Panc1 (cell line): ENCODE results near the gene ISCA2. TPM values are rescaled to one million over a fixed set of nuclear protein-coding genes. Genes with fewer than 3 reads are reported as not detected.

Experiments used
- ATAC-seq: fragments of 200-7000 bp; cut with Tn5 transposase; 2 replicates; pipeline ENCODE4 v1.9.1; 2020; ENCODE audit warnings: mild to moderate bottlenecking, moderate library complexity
- BruUV-seq: library from RNA; stranded (reverse); fragments of 400-500 nt; replicated peaks from 2 replicates; lab custom pipeline; 2021; lab: Mats Ljungman, UMichigan
- CTCF ChIA-PET: fragments of 300-600 bp; sonication (Branson Sonifier 250); formaldehyde crosslinking; loops from one replicate; lab custom pipeline; 2022; ENCODE audit warnings: antibody characterized with exemption; lab: Charles Lee
- POLR2A ChIA-PET: fragments of 300-600 bp; sonication (Branson Sonifier 250); formaldehyde crosslinking; loops from one replicate; lab custom pipeline; 2022; ENCODE audit warnings: antibody characterized with exemption; lab: Charles Lee
- DNase-seq: peaks from one replicate; pipeline ENCODE4 v3.0.0-alpha.2; 2010; ENCODE audit warnings: low read depth, low spot score
- H3K27ac ChIP-seq: 2 replicates; pipeline ENCODE4 v1.5.1; 2011; ENCODE audit warnings: mild to moderate bottlenecking, low read length, inconsistent platforms
- H3K27me3 ChIP-seq: fragments of 200-500 bp; sonication (Bioruptor generic); 2 replicates; pipeline ENCODE4 v1.6.0; 2014; ENCODE audit warnings: low read length, inconsistent platforms; ENCODE audit not compliant: control insufficient read depth, insufficient read depth
- H3K36me3 ChIP-seq: fragments of 200-500 bp; sonication (Bioruptor generic); 2 replicates; pipeline ENCODE4 v1.5.1; 2014; ENCODE audit warnings: inconsistent platforms, mild to moderate bottlenecking, low read length, moderate library complexity; ENCODE audit not compliant: control insufficient read depth, insufficient read depth
- H3K4me1 ChIP-seq: 2 replicates; pipeline ENCODE4 v1.5.1; 2011; ENCODE audit warnings: inconsistent platforms, mild to moderate bottlenecking, low read length, moderate library complexity; ENCODE audit not compliant: control insufficient read depth, insufficient read depth
- H3K4me3 ChIP-seq, 2 experiments: 2 replicates each; pipeline ENCODE4 v1.5.1; 2011 to 2012; ENCODE audit warnings: low read depth in 2 of 2, low read length in 2 of 2, mild to moderate bottlenecking in 2 of 2, inconsistent platforms in 1 of 2, moderate library complexity in 1 of 2
- H3K9me3 ChIP-seq: fragments of 200-500 bp; sonication (Bioruptor generic); 2 replicates; pipeline ENCODE4 v1.5.1; 2014; ENCODE audit warnings: low read depth, mild to moderate bottlenecking, inconsistent platforms, low read length, moderate library complexity; ENCODE audit not compliant: control insufficient read depth, insufficient read depth
- POLR2AphosphoS5 ChIP-seq: IDR thresholded peaks from 2 replicates; pipeline ENCODE4 v1.6.1; 2012; ENCODE audit warnings: mild to moderate bottlenecking, low read depth, low read length, moderate library complexity
- SIN3A ChIP-seq: IDR thresholded peaks from 2 replicates; pipeline ENCODE4 v1.6.1; 2012; ENCODE audit warnings: low read depth, mild to moderate bottlenecking, low read length, moderate library complexity, borderline replicate concordance; ENCODE audit not compliant: insufficient read depth
- TCF7L2 ChIP-seq: IDR thresholded peaks from 2 replicates; pipeline ENCODE4 v1.6.1; 2011; ENCODE audit warnings: mild to moderate bottlenecking, low read depth, low read length, inconsistent platforms
- in situ Hi-C: cut with HindIII; loops from 2 replicates; pipeline ENCODE4 v1.10.0; 2016; ENCODE audit warnings: low sequenced_read_pairs, low pct_unique_long_range_greater_than_20kb
- intact Hi-C: fragments of 100-400 bp; cut with micrococcal nuclease; formaldehyde crosslinking; loops from one replicate; pipeline ENCODE4 v1.10.0; 2022; ENCODE audit not compliant: unreplicated experiment
- total RNA-seq: library from RNA; stranded (reverse); gene quantifications from one replicate; pipeline ENCODE4 v1.2.1, GENCODE V29; 2021; ENCODE audit not compliant: unreplicated experiment
- TF ChIP-seq, protein P1 (sequence below): fragments of 450-650 bp; IDR thresholded peaks from 2 replicates; pipeline ENCODE4 v1.5.1; 2017; ENCODE audit warnings: mild to moderate bottlenecking
- TF ChIP-seq, protein P2 (sequence below), 2 experiments: IDR thresholded peaks; 2 replicates each; pipeline ENCODE4 v1.6.1; 2011 to 2012; ENCODE audit warnings: low read depth in 2 of 2, control low read depth in 1 of 2, low read length in 1 of 2, mild to moderate bottlenecking in 1 of 2, moderate library complexity in 1 of 2; ENCODE audit not compliant: insufficient read depth in 1 of 2

ISCA2 gene
- total RNA-seq, 1 experiment from 2014 or later: 26.1 TPM

DNA sequence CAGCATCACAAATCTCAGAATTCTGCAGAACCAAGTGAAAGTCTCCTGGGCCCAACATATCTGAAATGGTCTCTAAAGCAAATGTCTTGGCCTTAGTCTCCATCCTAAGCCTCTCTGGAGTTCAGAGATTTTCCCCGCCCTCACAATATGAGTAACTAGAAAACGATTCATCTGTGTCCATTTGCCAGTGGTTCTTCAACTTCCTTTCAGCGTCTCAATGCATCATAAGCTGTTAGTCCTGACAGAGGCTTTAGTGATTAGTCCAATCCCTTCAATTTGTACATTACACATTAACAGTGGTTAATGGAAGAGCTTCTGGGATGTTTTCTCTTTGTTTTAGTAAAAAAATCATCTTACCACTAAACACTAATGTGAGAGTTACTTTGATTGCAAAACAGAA lies 17.9 kb upstream of the ISCA2 start:
- intact Hi-C loops: no loop called here
- H3K27ac ChIP-seq: no peak overlapping the region
- ATAC-seq (no peak), DNase-seq (no peak)
- POLR2A ChIA-PET: no interaction called here
- BruUV-seq: no TSS peak
- no peak overlapping the region for H3K4me3 ChIP-seq
- no peaks in the 10 kb centered on the region for H3K4me1 ChIP-seq
- CTCF ChIA-PET: no interaction called here
- H3K27me3 ChIP-seq: no peaks in the 10 kb centered on the region
- no peaks in the 10 kb centered on the region for H3K9me3 ChIP-seq
- H3K36me3 ChIP-seq: no peaks in the 10 kb centered on the region
- in situ Hi-C loops: no loop called here
- TF ChIP-seq SIN3A: no peak

DNA sequence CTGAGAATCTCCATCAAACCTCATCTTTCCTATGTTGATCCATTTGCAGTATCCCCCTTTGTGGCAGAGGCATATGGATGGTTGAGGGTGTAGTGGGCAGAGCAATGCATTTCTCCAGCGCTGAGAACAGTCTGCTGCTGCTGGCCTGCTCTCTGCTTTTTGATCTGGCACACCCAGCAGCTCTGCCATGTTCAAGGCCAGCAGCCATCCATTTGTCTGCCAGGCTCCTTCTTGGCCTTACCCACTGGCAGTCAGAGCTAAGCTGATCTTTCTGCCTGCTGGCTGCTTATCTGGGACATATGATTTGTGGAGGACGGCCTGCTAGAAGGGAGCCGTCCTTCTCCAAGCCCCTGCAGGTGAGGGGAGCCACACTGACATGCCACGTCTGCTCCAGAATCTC lies 17.5 kb upstream of the ISCA2 start:
- Histone ChIP-seq H3K4me3 (no peak overlapping the region), H3K36me3 (no peaks in the 10 kb centered on the region), H3K27ac (no peak overlapping the region), H3K9me3 (no peaks in the 10 kb centered on the region), H3K27me3 (no peaks in the 10 kb centered on the region), H3K4me1 (no peaks in the 10 kb centered on the region)
- ChIA-PET CTCF (no interaction called here), POLR2A (no interaction called here)
- intact Hi-C loops: no loop called here
- in situ Hi-C loops: no loop called here
- no TSS peak for BruUV-seq
- TF ChIP-seq, protein P1, sequence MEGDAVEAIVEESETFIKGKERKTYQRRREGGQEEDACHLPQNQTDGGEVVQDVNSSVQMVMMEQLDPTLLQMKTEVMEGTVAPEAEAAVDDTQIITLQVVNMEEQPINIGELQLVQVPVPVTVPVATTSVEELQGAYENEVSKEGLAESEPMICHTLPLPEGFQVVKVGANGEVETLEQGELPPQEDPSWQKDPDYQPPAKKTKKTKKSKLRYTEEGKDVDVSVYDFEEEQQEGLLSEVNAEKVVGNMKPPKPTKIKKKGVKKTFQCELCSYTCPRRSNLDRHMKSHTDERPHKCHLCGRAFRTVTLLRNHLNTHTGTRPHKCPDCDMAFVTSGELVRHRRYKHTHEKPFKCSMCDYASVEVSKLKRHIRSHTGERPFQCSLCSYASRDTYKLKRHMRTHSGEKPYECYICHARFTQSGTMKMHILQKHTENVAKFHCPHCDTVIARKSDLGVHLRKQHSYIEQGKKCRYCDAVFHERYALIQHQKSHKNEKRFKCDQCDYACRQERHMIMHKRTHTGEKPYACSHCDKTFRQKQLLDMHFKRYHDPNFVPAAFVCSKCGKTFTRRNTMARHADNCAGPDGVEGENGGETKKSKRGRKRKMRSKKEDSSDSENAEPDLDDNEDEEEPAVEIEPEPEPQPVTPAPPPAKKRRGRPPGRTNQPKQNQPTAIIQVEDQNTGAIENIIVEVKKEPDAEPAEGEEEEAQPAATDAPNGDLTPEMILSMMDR: no peak
- TF ChIP-seq SIN3A (no peak), TCF7L2 (no peak), POLR2AphosphoS5 (no peak)
- TF ChIP-seq, protein P2, sequence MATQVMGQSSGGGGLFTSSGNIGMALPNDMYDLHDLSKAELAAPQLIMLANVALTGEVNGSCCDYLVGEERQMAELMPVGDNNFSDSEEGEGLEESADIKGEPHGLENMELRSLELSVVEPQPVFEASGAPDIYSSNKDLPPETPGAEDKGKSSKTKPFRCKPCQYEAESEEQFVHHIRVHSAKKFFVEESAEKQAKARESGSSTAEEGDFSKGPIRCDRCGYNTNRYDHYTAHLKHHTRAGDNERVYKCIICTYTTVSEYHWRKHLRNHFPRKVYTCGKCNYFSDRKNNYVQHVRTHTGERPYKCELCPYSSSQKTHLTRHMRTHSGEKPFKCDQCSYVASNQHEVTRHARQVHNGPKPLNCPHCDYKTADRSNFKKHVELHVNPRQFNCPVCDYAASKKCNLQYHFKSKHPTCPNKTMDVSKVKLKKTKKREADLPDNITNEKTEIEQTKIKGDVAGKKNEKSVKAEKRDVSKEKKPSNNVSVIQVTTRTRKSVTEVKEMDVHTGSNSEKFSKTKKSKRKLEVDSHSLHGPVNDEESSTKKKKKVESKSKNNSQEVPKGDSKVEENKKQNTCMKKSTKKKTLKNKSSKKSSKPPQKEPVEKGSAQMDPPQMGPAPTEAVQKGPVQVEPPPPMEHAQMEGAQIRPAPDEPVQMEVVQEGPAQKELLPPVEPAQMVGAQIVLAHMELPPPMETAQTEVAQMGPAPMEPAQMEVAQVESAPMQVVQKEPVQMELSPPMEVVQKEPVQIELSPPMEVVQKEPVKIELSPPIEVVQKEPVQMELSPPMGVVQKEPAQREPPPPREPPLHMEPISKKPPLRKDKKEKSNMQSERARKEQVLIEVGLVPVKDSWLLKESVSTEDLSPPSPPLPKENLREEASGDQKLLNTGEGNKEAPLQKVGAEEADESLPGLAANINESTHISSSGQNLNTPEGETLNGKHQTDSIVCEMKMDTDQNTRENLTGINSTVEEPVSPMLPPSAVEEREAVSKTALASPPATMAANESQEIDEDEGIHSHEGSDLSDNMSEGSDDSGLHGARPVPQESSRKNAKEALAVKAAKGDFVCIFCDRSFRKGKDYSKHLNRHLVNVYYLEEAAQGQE (IDR thresholded peaks at IDR 0.05; ENCODE audit: insufficient read depth in 1 of 2, low read depth in 2 of 2, low read length in 1 of 2): no peak
- DNase-seq: no peak
- no peak for ATAC-seq

DNA sequence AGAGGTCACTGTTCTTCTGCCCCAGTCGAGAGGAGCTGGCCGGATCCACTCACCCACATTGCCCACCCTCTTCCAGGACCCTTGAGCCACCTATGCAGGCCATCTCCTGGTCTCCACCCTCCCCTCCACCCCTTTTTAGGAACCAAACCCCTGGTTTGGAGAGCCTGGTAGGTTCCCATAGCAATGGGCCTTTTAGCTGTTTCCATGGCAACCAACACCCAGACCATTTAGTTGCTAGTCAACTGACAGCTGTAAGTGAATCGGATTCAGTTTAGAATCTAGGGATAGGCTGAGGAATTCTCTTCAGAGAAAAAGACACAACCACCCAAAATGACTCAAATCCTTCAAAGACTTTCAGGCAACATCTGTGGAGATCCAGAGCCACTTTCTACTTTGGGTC lies 17.0 kb upstream of the ISCA2 start:
- H3K4me3 ChIP-seq: no peak overlapping the region
- H3K4me1 ChIP-seq: no peaks in the 10 kb centered on the region
- TF ChIP-seq TCF7L2 (no peak), SIN3A (no peak), POLR2AphosphoS5 (no peak)
- TF ChIP-seq, protein P1: no peak
- TF ChIP-seq, protein P2 (IDR thresholded peaks at IDR 0.05; ENCODE audit: insufficient read depth in 1 of 2, low read depth in 2 of 2, low read length in 1 of 2): no peak
- no peak overlapping the region for H3K27ac ChIP-seq
- DNase-seq: no peak
- no peaks in the 10 kb centered on the region for H3K9me3 ChIP-seq
- ChIA-PET CTCF (interaction anchor here (0.5 kb wide), 1 partner anchor 182 kb away, joined by 3 read pairs; no protein-coding TSS in a partner anchor), POLR2A (no interaction called here)
- intact Hi-C loops (no loop called here), in situ Hi-C loops (no loop called here)
- H3K36me3 ChIP-seq: no peaks in the 10 kb centered on the region
- H3K27me3 ChIP-seq: no peaks in the 10 kb centered on the region
- no peak for ATAC-seq
- BruUV-seq: no TSS peak
